Activated naive CD8-positive, alpha-beta T cell treated with anti-CD3 and anti-CD28 coated beads, Interleukin-2, amount 10 ng/mL, durations not matched to agents 7 days and 5 days (primary cell): ENCODE measurements around the gene ZSCAN18. TPM values are rescaled to one million over a fixed set of nuclear protein-coding genes. Genes with fewer than 3 reads are reported as not detected.

Experiments
- ATAC-seq: fragments of 150-1000 bp; cut with Tn5 transposase; one replicate; pipeline ENCODE4 v1.10.0; 2021; ENCODE audit warnings: low read depth, moderate library complexity
- POLR2A ChIA-PET: fragments of 350-600 bp; sonication (Branson Sonifier 250); formaldehyde crosslinking; loops from one replicate; lab custom pipeline; 2021; ENCODE audit warnings: antibody characterized with exemption; lab: Charles Lee
- DNase-seq: peaks from one replicate; pipeline ENCODE4 v3.0.0; 2021
- H3K27ac Mint-ChIP-seq: one replicate; pipeline ENCODE4 v1.8.0; 2022; ENCODE audit warnings: mild to moderate bottlenecking, mixed read lengths
- H3K27me3 Mint-ChIP-seq: one replicate; pipeline ENCODE4 v1.8.0; 2022; ENCODE audit warnings: mild to moderate bottlenecking, moderate library complexity, mixed read lengths
- H3K36me3 Mint-ChIP-seq: one replicate; pipeline ENCODE4 v1.8.0; 2021; ENCODE audit warnings: mild to moderate bottlenecking, mixed read lengths
- H3K4me1 Mint-ChIP-seq: one replicate; pipeline ENCODE4 v1.8.0; 2021; ENCODE audit warnings: mixed read lengths
- H3K4me3 Mint-ChIP-seq: one replicate; pipeline ENCODE4 v1.8.0; 2022; ENCODE audit warnings: mild to moderate bottlenecking, moderate library complexity, mixed read lengths
- H3K9me3 Mint-ChIP-seq: one replicate; pipeline ENCODE4 v1.8.0; 2021; ENCODE audit warnings: mixed read lengths
- total RNA-seq, 2 experiments: library from RNA; stranded (reverse); gene quantifications; one replicate each; pipeline ENCODE4 v1.2.3, GENCODE V29; 2021

The ZSCAN18 gene
- total RNA-seq, 2 experiments from 2014 or later = 56.6 to 58.1 TPM

GRCh38 chr19:58098682-58098998 lies 609 bp upstream of the ZSCAN18 start:
- DNase-seq (no peak), ATAC-seq (no peak)
- Mint-ChIP-seq H3K36me3 (peaks cover 19% of the 10 kb centered on the region), H3K4me1 (peaks cover 9% of the 10 kb centered on the region), H3K4me3 (peak overlapping the region; percentile 83), H3K27me3 (no peaks in the 10 kb centered on the region), H3K27ac (peak overlapping the region; percentile 93), H3K9me3 (peaks cover 18% of the 10 kb centered on the region)
- POLR2A ChIA-PET = interaction anchor here (1.0 to 2.5 kb wide), 3 partner anchors 16 to 163 kb away, joined by 3 to 14 read pairs (median 4); partner anchors contain the start of genes ZNF135 and ZNF418

- Mint-ChIP-seq H3K4me3 (peak overlapping the region; percentile 83), H3K4me1 (peaks cover 9% of the 10 kb centered on the region), H3K27ac (peak overlapping the region; percentile 77), H3K36me3 (peaks cover 22% of the 10 kb centered on the region), H3K9me3 (peaks cover 10% of the 10 kb centered on the region), H3K27me3 (no peaks in the 10 kb centered on the region)
- POLR2A ChIA-PET = interaction anchor here (1.0 to 2.5 kb wide), 2 partner anchors 15 to 39 kb away, joined by 4 to 14 read pairs; partner anchors contain the start of gene ZNF135
- ATAC-seq = no peak
- no peak for DNase-seq
Observed at GRCh38 chr19:58097349-58097748, 682 bp downstream of the ZSCAN18 start.

GRCh38 chr19:58096884-58097283 lies 1.1 kb downstream of the ZSCAN18 start:
- ATAC-seq (no peak), DNase-seq (no peak)
- Mint-ChIP-seq H3K4me3 (peak overlapping the region; percentile 83), H3K36me3 (peaks cover 22% of the 10 kb centered on the region), H3K27ac (peak overlapping the region; percentile 77), H3K4me1 (peaks cover 9% of the 10 kb centered on the region), H3K27me3 (no peaks in the 10 kb centered on the region), H3K9me3 (peaks cover 10% of the 10 kb centered on the region)
- POLR2A ChIA-PET = interaction anchor here (0.8 to 1.1 kb wide), 2 partner anchors 12 to 37 kb away, joined by 3 read pairs; partner anchors contain the start of gene ZNF135

GRCh38 chr19:58095328-58095727 lies 2.7 kb downstream of the ZSCAN18 start:
- Mint-ChIP-seq H3K4me3 (no peak overlapping the region), H3K9me3 (peaks cover 13% of the 10 kb centered on the region), H3K4me1 (peaks cover 9% of the 10 kb centered on the region), H3K27me3 (no peaks in the 10 kb centered on the region), H3K27ac (no peak overlapping the region), H3K36me3 (peaks cover 24% of the 10 kb centered on the region)
- ATAC-seq (no peak), DNase-seq (no peak)
- POLR2A ChIA-PET = no interaction called here

GRCh38 chr19:58093071-58093470 lies 5.0 kb downstream of the ZSCAN18 start:
- POLR2A ChIA-PET = interaction anchor here (0.7 kb wide), 2 partner anchors 71 to 326 kb away, joined by 3 to 4 read pairs; no protein-coding TSS in a partner anchor
- Mint-ChIP-seq H3K4me1 (peaks cover 4% of the 10 kb centered on the region), H3K27ac (no peak overlapping the region), H3K36me3 (peaks cover 33% of the 10 kb centered on the region), H3K4me3 (no peak overlapping the region), H3K9me3 (peaks cover 10% of the 10 kb centered on the region), H3K27me3 (no peaks in the 10 kb centered on the region)
- DNase-seq = no peak
- ATAC-seq = no peak

GRCh38 chr19:58091251-58091995 lies 6.6 kb downstream of the ZSCAN18 start:
- POLR2A ChIA-PET = no interaction called here
- no peak for DNase-seq
- Mint-ChIP-seq H3K27ac (no peak overlapping the region), H3K27me3 (no peaks in the 10 kb centered on the region), H3K4me3 (no peak overlapping the region), H3K9me3 (peaks cover 7% of the 10 kb centered on the region), H3K36me3 (peaks cover 33% of the 10 kb centered on the region), H3K4me1 (no peaks in the 10 kb centered on the region)
- no peak for ATAC-seq

- DNase-seq = no peak
- no peak for ATAC-seq
- POLR2A ChIA-PET = no interaction called here
- Mint-ChIP-seq H3K36me3 (peaks cover 31% of the 10 kb centered on the region), H3K27ac (no peak overlapping the region), H3K4me1 (no peaks in the 10 kb centered on the region), H3K27me3 (no peaks in the 10 kb centered on the region), H3K9me3 (peaks cover 7% of the 10 kb centered on the region), H3K4me3 (no peak overlapping the region)
Observed at GRCh38 chr19:58089846-58090245, 8.2 kb downstream of the ZSCAN18 start.

- Mint-ChIP-seq H3K36me3 (peaks cover 37% of the 10 kb centered on the region), H3K4me3 (no peak overlapping the region), H3K9me3 (peaks cover 11% of the 10 kb centered on the region), H3K4me1 (no peaks in the 10 kb centered on the region), H3K27ac (no peak overlapping the region), H3K27me3 (no peaks in the 10 kb centered on the region)
- ATAC-seq = no peak
- no peak for DNase-seq
- POLR2A ChIA-PET = no interaction called here
Observed at GRCh38 chr19:58088521-58089052, 9.4 kb downstream of the ZSCAN18 start.

- no peak overlapping the region for H3K4me3 Mint-ChIP-seq
- H3K27ac Mint-ChIP-seq = no peak overlapping the region
- no peaks in the 10 kb centered on the region for H3K4me1 Mint-ChIP-seq
- ATAC-seq (no peak), DNase-seq (no peak)
- H3K36me3 Mint-ChIP-seq = peaks cover 35% of the 10 kb centered on the region
- no peaks in the 10 kb centered on the region for H3K27me3 Mint-ChIP-seq
- H3K9me3 Mint-ChIP-seq = peaks cover 14% of the 10 kb centered on the region
- POLR2A ChIA-PET = interaction anchor here (1.3 kb wide), 1 partner anchor 28 kb away, joined by 3 read pairs; the partner anchor contains the start of gene ZNF135
Observed at GRCh38 chr19:58086825-58087710, 11.0 kb downstream of the ZSCAN18 start.

GRCh38 chr19:58085348-58085875 lies 12.6 kb downstream of the ZSCAN18 start:
- Mint-ChIP-seq H3K4me1 (no peaks in the 10 kb centered on the region), H3K36me3 (peaks cover 32% of the 10 kb centered on the region), H3K27me3 (no peaks in the 10 kb centered on the region), H3K4me3 (no peak overlapping the region), H3K9me3 (peaks cover 13% of the 10 kb centered on the region), H3K27ac (no peak overlapping the region)
- no peak for ATAC-seq
- no peak for DNase-seq
- POLR2A ChIA-PET = interaction anchor here (0.6 kb wide), 1 partner anchor 11 kb away, joined by 3 read pairs; no protein-coding TSS in a partner anchor

- no peak overlapping the region for H3K27ac Mint-ChIP-seq
- ATAC-seq = no peak
- no peaks in the 10 kb centered on the region for H3K27me3 Mint-ChIP-seq
- peaks cover 29% of the 10 kb centered on the region for H3K36me3 Mint-ChIP-seq
- no peak for DNase-seq
- H3K9me3 Mint-ChIP-seq = peaks cover 20% of the 10 kb centered on the region
- no peak overlapping the region for H3K4me3 Mint-ChIP-seq
- POLR2A ChIA-PET = interaction anchor here (0.6 kb wide), 1 partner anchor 12 kb away, joined by 3 read pairs; no protein-coding TSS in a partner anchor
- no peaks in the 10 kb centered on the region for H3K4me1 Mint-ChIP-seq
Observed at GRCh38 chr19:58084596-58085347, 13.3 kb downstream of the ZSCAN18 start.

- Mint-ChIP-seq H3K27me3 (no peaks in the 10 kb centered on the region), H3K4me1 (no peaks in the 10 kb centered on the region), H3K9me3 (peaks cover 25% of the 10 kb centered on the region), H3K4me3 (no peak overlapping the region), H3K36me3 (peaks cover 23% of the 10 kb centered on the region), H3K27ac (no peak overlapping the region)
- DNase-seq (no peak), ATAC-seq (no peak)
- POLR2A ChIA-PET = interaction anchor here (1.4 kb wide), 1 partner anchor 15 kb away, joined by 4 read pairs; the partner anchor contains the start of gene ZSCAN18
Observed at GRCh38 chr19:58083021-58083420, 15.0 kb downstream of the ZSCAN18 start.
